GM18519 (cell line): ENCODE data around the gene DAAM1.

Experiments
- ATAC-seq: cut with Tn5 transposase; IDR thresholded peaks from one replicate; pipeline ENCODE4 v1.9.1; 2021; ENCODE audit warnings: mild to moderate bottlenecking, moderate library complexity; ENCODE audit not compliant: unreplicated experiment, low FRiP score

The DAAM1 gene

GRCh38 chr14:59309291-59309900 lies 120.9 kb downstream of the DAAM1 start:
- ATAC-seq = no peak

GRCh38 chr14:59310633-59311032 lies 122.2 kb downstream of the DAAM1 start:
- no peak for ATAC-seq

GRCh38 chr14:59311723-59312122 lies 123.3 kb downstream of the DAAM1 start:
- ATAC-seq = no peak

DNA sequence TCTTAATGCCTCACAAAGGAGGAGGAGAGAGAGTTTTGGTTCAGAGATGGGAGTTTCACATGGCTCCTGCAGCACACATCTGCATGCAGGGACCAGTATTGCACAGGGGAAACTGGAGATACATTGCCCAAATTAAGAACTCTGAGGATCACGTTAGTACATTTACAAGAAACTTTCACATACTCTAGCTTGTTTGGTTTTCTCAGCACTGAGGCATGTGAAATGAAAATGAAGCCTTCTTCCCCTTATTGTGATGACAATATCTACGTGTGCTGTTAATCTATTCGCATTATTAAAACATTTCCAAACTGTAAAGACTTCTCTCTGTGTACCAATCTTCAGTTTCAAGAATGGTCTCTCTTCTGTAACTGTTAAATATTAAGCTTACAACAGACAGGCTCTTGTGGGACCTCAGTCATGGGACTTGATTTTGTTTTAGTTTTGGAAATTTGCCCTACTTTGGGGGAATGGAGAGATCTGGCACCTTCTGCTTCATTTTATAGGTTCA lies 124.7 kb downstream of the DAAM1 start:
- no peak for ATAC-seq

DNA sequence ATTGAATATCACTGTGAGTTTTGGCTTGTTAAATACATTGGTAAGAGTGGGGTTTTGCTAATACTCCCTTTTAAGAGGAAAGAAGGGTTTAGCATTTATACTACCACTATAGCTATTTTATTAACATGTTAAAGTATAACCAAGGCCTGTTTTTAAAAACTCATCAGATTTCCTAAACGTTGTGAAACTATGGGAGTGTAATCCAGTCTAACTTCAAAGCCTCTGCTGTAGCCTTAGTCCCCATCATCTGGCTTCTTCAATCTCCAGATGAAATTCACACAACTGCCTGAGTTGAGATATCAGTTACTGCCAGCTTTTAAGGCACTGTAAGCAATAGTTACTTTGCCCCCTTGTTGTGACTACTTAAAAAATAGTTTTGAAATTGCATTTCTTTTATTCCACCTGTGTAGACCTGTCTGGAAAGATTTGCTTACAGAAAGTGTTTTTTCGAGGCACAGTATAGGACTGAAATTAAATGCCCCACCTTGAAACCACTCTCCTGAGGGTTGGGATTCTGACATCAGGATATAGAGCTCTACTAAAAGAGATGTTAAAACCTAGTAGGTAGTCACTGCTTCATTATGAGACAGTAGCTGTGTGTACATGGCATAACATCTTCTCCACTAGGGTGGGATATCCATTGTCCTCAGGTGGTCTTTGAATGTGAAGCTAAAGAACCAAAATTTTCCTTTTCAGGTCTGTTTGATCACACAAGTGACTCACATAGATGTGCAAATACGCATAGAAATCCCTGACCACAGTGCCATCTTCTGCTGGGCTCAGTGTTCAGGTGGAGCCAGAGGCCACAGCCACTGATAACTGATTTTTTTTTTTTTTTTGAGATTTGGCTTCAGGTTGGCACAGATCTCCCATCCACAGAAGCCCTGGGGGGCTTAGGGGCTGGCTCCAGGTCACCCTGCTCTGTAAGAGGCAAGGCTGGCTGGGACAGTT lies 125.5 kb downstream of the DAAM1 start:
- no peak for ATAC-seq

- ATAC-seq = no peak
Observed at GRCh38 chr14:59314953-59315599, 126.6 kb downstream of the DAAM1 start.

DNA sequence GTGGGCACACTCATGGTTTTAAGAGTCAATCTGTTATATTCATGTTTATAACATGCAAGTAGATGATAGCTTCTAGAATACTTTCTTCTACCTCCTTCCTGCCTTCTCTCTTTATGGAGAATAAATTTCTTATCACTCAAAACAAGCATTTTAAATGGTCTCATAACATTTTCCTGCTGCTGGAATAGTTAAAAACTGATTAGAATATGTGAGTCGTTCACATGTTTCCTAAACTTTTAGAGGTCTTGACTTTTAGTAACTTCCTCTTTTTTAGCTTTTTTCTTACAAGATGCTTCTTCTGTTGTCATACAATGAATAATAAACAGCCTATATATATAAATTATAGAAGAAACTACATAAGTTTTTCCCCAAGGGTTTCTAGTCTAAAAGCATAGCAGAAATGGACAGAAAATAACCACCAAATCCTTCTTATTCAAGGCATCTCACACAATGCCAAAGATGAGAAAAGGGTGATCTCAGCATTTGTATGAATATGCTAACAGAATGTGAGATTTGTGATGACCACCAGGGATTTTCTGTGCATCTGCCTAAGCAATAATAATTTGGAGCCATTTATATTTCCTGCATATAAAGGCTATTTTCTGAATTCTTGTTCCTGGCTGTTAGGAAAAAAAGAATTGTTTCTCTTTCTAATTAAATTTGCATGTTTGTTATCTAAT lies 127.8 kb downstream of the DAAM1 start:
- ATAC-seq = no peak

- no peak for ATAC-seq
Observed at GRCh38 chr14:59317346-59317745, 128.9 kb downstream of the DAAM1 start.

- ATAC-seq = no peak
Observed at GRCh38 chr14:59317798-59318505, 129.5 kb downstream of the DAAM1 start.

GRCh38 chr14:59318908-59319307 lies 130.4 kb downstream of the DAAM1 start:
- ATAC-seq = no peak

GRCh38 chr14:59320361-59320760 lies 131.9 kb downstream of the DAAM1 start:
- ATAC-seq = no peak

DNA sequence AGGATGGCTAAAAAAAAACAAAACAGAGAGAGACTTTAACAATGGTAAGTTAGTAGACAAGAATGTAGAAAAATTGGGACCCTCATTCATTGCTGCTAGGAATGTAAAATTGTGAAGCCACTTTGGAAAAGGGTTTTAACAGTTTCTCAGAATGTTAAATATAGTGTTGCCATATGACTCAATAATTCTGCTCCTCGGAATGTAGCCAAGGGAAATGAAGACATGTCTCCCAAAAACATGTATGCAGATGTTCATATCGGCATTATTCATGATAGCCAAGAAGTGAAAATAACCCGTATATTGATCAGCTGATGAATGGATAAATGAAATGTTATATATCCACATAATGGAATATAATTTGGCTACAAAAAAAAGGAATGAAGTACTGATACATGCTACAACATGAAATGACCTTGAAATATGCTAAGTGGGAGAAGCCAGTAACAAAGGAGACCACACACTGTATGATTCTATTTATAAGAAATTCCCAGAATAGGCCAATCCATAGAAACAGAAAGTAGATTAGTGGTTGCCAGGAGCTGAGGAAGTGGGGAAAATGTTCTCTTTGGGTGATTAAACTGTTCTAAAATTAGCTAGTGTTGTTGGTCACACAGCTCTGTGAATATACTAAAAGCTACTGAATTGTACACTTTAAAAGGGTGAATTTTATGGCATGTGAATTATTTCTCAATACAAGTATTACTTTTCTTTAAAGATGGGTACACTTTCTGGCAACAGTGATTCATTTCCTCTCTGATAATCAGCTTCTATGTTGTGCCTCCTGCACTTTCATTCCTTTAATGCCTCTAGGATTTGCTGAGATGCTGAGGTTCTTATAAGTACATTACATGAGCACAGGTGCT lies 132.5 kb downstream of the DAAM1 start:
- ATAC-seq = no peak

DNA sequence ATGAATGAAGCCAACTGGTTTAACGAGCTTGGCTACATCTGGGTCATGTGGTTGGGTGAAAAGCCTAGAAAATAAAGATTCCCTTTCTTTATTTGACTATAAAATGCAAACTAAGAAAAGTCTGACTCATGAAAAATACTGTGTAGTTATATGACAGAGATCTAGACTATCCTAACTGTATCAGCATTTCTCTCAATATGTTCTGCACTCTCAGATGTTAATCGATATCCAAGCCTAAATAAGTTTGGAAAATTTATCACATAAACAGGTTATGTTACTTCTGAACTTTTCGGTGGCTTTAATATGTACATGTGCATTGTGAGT lies 133.1 kb downstream of the DAAM1 start:
- no peak for ATAC-seq

DNA sequence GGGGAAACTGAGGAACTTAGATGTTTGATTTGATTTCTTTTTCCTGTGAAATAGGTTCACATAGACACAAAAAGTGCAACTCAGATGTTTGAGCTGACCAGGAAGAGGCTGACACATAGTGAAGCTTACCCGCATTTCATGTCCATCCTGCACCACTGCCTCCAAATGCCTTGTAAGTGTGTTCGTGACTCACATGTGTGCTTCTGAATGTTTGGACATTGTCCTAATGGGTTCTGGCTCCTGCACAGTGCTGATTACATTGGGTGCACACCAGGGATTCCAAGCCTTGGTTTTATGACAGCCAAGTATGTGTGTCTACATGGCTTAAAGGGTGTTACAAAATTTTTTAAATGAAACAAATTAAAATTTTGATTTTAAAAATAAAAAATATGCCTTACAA lies 137.4 kb downstream of the DAAM1 start:
- ATAC-seq = no peak

DNA sequence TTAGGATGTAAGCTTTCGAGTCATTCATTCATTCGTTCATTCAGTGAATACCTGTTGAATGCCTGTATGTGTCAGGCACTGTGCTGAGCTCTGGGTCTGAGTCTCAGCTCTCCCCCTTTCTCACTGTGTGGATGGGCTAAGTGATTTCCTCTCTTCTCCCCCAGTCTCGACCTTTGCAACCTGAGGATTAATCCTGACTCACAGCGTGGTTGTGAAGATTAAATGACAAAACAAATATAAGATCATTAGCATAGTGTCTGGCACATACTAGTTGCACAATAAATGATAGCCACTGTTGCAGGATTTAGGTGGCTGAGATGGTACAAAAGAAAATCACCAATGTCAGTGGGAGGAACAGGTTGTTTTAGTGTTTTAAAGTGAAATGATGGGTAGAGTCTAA lies 140.0 kb downstream of the DAAM1 start:
- no peak for ATAC-seq

- no peak for ATAC-seq
Observed at GRCh38 chr14:59330455-59330854, 142.0 kb downstream of the DAAM1 start.

DNA sequence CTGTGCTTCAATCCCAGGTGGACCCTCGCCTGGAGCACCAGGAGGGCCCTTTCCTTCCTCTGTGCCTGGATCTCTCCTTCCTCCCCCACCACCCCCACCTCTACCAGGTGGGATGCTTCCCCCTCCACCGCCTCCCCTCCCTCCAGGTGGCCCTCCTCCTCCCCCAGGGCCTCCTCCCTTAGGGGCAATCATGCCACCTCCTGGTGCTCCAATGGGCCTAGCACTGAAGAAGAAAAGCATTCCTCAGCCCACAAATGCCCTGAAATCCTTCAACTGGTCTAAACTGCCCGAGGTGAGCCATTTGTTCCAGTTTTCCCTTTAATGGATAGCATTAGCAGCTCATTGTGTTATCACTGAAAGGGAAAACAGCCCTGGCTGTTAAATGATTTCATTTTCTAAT lies 142.8 kb downstream of the DAAM1 start:
- ATAC-seq = no peak

DNA sequence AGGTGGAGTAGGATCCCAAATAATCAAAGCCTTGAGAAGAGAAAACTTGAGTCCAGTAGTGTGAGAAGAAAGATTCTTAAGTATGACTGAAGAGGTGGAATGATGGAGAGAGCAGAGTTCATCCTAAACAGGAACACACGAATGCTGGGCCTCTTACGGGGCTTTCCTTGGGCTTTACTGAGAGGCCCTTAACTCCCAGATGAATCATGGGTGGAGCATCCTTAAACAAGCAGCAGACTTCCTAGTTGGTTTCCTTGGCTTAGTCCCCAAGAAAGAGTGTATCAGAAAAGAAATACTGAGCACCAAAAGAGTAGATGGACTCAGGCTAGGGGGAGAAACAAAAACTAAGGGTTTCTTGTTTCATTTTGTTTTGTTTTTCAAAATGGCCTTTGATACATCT lies 144.3 kb downstream of the DAAM1 start:
- no peak for ATAC-seq

- no peak for ATAC-seq
Observed at GRCh38 chr14:59333235-59333634, 144.8 kb downstream of the DAAM1 start.
